HCT116 (cell line): ENCODE results near the gene RUNDC3A. TPM values are rescaled to one million over a fixed set of nuclear protein-coding genes. Genes with fewer than 3 reads are reported as not detected.

Source experiments
- ATAC-seq: fragments of 200-7000 bp; cut with Tn5 transposase; 2 replicates; pipeline ENCODE4 v1.9.1; 2020; ENCODE audit warnings: mild to moderate bottlenecking, moderate library complexity
- BruUV-seq: library from RNA; stranded (reverse); fragments of 400-500 nt; replicated peaks from 2 replicates; lab custom pipeline; 2021; lab: Mats Ljungman, UMichigan
- CTCF ChIA-PET: fragments of 300-600 bp; sonication (Branson Sonifier 250); formaldehyde crosslinking; loops from one replicate; lab custom pipeline; 2021; ENCODE audit warnings: antibody characterized with exemption; lab: Charles Lee
- POLR2A ChIA-PET: fragments of 300-600, 350-600 bp; sonication (Branson Sonifier 250); formaldehyde crosslinking; loops from one replicate; lab custom pipeline; 2021; ENCODE audit warnings: antibody characterized with exemption; lab: Charles Lee
- RAD21 ChIA-PET, 2 experiments: fragments of 300-600 bp; sonication (Branson Sonifier 250); formaldehyde crosslinking; loops; one replicate each; lab custom pipeline; 2023; ENCODE audit warnings: low total read pairs in 2 of 2; ENCODE audit not compliant: uncharacterized antibody in 2 of 2, unreplicated experiment in 2 of 2, low non-redundant PET in 1 of 2; lab: Charles Lee
- DNase-seq: peaks from one replicate; pipeline ENCODE4 v3.0.0-alpha.2; 2010; ENCODE audit warnings: low read depth, low spot score
- H2AFZ ChIP-seq: fragments of 200-600 bp; shearing (Covaris generic), sonication (generic); 2 replicates; pipeline ENCODE4 v1.6.1; 2017; ENCODE audit warnings: low read depth, mixed run types, mixed read lengths, antibody characterized with exemption, low read length; ENCODE audit not compliant: poor library complexity, severe bottlenecking
- H3K27ac ChIP-seq: 2 replicates; pipeline ENCODE4 v1.5.1; 2012; ENCODE audit warnings: low read depth, low read length
- H3K27me3 ChIP-seq: fragments of 200-600 bp; sonication (generic); 2 replicates; pipeline ENCODE4 v1.6.1; 2016; ENCODE audit warnings: mixed run types, low read length, mixed read lengths; ENCODE audit not compliant: insufficient read depth
- H3K36me3 ChIP-seq, 2 experiments: fragments of 200-500 bp in 1 of 2; fragments of 200-600 bp in 1 of 2; sonication (Bioruptor generic) in 1 of 2; sonication (generic) in 1 of 2; 2 replicates each; pipeline versions ENCODE4 v1.5.1 to v1.6.1; 2014 to 2016; ENCODE audit warnings: low read length in 2 of 2, inconsistent platforms in 1 of 2, mixed read lengths in 1 of 2, mixed run types in 1 of 2; ENCODE audit not compliant: insufficient read depth in 2 of 2, control insufficient read depth in 1 of 2
- H3K4me1 ChIP-seq, 2 experiments: fragments of 200-600 bp in 1 of 2; sonication (generic) in 1 of 2; 2 replicates each; pipeline versions ENCODE4 v1.5.1 to v1.6.1; 2012 to 2017; ENCODE audit warnings: low read length in 2 of 2, inconsistent platforms in 1 of 2, mild to moderate bottlenecking in 1 of 2, mixed read lengths in 1 of 2, mixed run types in 1 of 2, moderate library complexity in 1 of 2; ENCODE audit not compliant: insufficient read depth in 2 of 2, control insufficient read depth in 1 of 2
- H3K4me2 ChIP-seq: fragments of 200-600 bp; sonication (generic); 2 replicates; pipeline ENCODE4 v1.6.1; 2017; ENCODE audit warnings: mixed run types, low read length, mixed read lengths
- H3K4me3 ChIP-seq, 2 experiments: fragments of 200-600 bp in 1 of 2; sonication (generic) in 1 of 2; replicated peaks in 1 of 2; 2 replicates each; pipeline ENCODE4 v1.5.1; 2011 to 2016; ENCODE audit warnings: low read length in 2 of 2, control low read depth in 1 of 2, low read depth in 1 of 2, mild to moderate bottlenecking in 1 of 2, mixed read lengths in 1 of 2, mixed run types in 1 of 2
- H3K79me2 ChIP-seq: fragments of 200-600 bp; sonication (generic); 2 replicates; pipeline ENCODE4 v1.6.1; 2017; ENCODE audit warnings: mild to moderate bottlenecking, mixed run types, low read length, moderate library complexity, mixed read lengths; ENCODE audit not compliant: insufficient read depth
- H3K9ac ChIP-seq: fragments of 200-600 bp; sonication (generic); 2 replicates; pipeline ENCODE4 v1.6.1; 2016; ENCODE audit warnings: low read length, mixed read lengths
- H3K9me2 ChIP-seq: fragments of 200-600 bp; sonication (generic), shearing (Covaris generic); 2 replicates; pipeline ENCODE4 v1.6.1; 2017; ENCODE audit warnings: mixed run types, mild to moderate bottlenecking, moderate library complexity; ENCODE audit not compliant: insufficient read depth
- H3K9me3 ChIP-seq, 2 experiments: fragments of 200-500 bp in 1 of 2; fragments of 200-600 bp in 1 of 2; sonication (Bioruptor generic) in 1 of 2; sonication (generic) in 1 of 2; 2 replicates each; pipeline ENCODE4 v1.6.1; 2014 to 2017; ENCODE audit warnings: low read length in 2 of 2, mixed read lengths in 2 of 2, inconsistent platforms in 1 of 2, low read depth in 1 of 2, mild to moderate bottlenecking in 1 of 2, mixed run types in 1 of 2, moderate library complexity in 1 of 2; ENCODE audit not compliant: control insufficient read depth in 1 of 2, insufficient read depth in 1 of 2
- H4K20me1 ChIP-seq: fragments of 200-600 bp; sonication (generic), shearing (Covaris generic); 2 replicates; pipeline ENCODE4 v1.6.1; 2017; ENCODE audit warnings: mixed run types, mild to moderate bottlenecking, moderate library complexity; ENCODE audit not compliant: insufficient read depth
- ELF1 ChIP-seq: IDR thresholded peaks from 2 replicates; pipeline ENCODE4 v1.6.1; 2012; ENCODE audit warnings: low read depth, borderline replicate concordance
- EZH2 ChIP-seq: fragments of 200-600 bp; sonication (generic); IDR thresholded peaks from 2 replicates; pipeline ENCODE4 v1.6.1; 2017; ENCODE audit warnings: antibody characterized with exemption, mixed run types
- EZH2phosphoT487 ChIP-seq: fragments of 200-600 bp; IDR thresholded peaks from 2 replicates; pipeline ENCODE4 v1.6.1; 2018; ENCODE audit warnings: antibody characterized with exemption, borderline replicate concordance
- POLR2A ChIP-seq: IDR thresholded peaks from 2 replicates; pipeline ENCODE4 v1.7.0; 2011; ENCODE audit warnings: borderline replicate concordance; ENCODE audit not compliant: insufficient read depth, insufficient read length; ENCODE audit errors: extremely low read depth
- POLR2AphosphoS5 ChIP-seq: IDR thresholded peaks from 2 replicates; pipeline ENCODE4 v1.6.1; 2011; ENCODE audit warnings: mild to moderate bottlenecking, low read depth, low read length, moderate library complexity
- SP1 ChIP-seq: IDR thresholded peaks from 2 replicates; pipeline ENCODE4 v1.6.1; 2012; ENCODE audit warnings: low read depth
- SRF ChIP-seq: IDR thresholded peaks from 2 replicates; pipeline ENCODE4 v1.6.1; 2012; ENCODE audit warnings: low read depth
- YY1 ChIP-seq: IDR thresholded peaks from 2 replicates; pipeline ENCODE4 v1.6.1; 2011; ENCODE audit warnings: low read length, low read depth, moderate library complexity, mild to moderate bottlenecking; ENCODE audit not compliant: insufficient replicate concordance; ENCODE audit errors: extremely low read depth
- ZFX ChIP-seq: fragments of 450-650 bp; IDR thresholded peaks from 2 replicates; pipeline ENCODE4 v1.6.1; 2017
- ZNF274 ChIP-seq: fragments of 200-500 bp; sonication (Bioruptor generic); IDR thresholded peaks from 2 replicates; pipeline ENCODE4 v1.6.1; 2014; ENCODE audit warnings: mild to moderate bottlenecking, low read depth, low read length, inconsistent platforms
- intact Hi-C: fragments of 100-400 bp; cut with micrococcal nuclease; formaldehyde crosslinking; loops from 2 replicates; pipeline ENCODE4 v1.10.0; 2022
- total RNA-seq: library from RNA; stranded (reverse); gene quantifications from one replicate; pipeline ENCODE4 v1.2.1, GENCODE V29; 2021; ENCODE audit not compliant: unreplicated experiment
- TF ChIP-seq, protein P1 (sequence below): IDR thresholded peaks from 2 replicates; pipeline ENCODE4 v1.6.1; 2011; ENCODE audit warnings: mild to moderate bottlenecking, low read length, moderate library complexity; ENCODE audit not compliant: insufficient replicate concordance; ENCODE audit errors: extremely low read depth
- TF ChIP-seq, protein P2 (sequence below): IDR thresholded peaks from 2 replicates; pipeline ENCODE4 v1.6.1; 2012
- TF ChIP-seq, protein P3 (sequence below): IDR thresholded peaks from 2 replicates; pipeline ENCODE4 v1.6.1; 2012

The RUNDC3A gene
- total RNA-seq, 1 experiment from 2014 or later = 0.61 TPM

DNA sequence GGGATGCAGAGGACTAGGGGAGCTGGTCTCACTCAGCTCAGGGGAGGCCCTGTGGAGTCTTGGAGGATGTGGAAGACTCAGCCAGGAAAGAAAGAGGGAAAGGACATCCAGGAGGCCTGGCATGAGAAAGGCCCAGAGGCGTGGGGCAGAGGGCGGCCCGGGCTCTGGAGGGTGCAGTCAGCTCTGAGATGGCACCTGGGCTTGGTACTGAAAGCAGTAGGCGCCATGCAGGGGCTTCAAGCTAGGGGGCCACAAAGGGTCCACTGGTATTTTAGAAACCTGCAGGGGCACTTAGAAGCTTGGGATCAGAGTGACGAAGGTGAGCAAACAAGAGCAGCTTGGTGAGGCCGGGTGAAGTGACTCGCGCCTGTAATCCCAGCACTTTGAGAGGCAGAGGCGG, 49.7 kb downstream of the RUNDC3A start (continued):
- TF ChIP-seq, protein P1, sequence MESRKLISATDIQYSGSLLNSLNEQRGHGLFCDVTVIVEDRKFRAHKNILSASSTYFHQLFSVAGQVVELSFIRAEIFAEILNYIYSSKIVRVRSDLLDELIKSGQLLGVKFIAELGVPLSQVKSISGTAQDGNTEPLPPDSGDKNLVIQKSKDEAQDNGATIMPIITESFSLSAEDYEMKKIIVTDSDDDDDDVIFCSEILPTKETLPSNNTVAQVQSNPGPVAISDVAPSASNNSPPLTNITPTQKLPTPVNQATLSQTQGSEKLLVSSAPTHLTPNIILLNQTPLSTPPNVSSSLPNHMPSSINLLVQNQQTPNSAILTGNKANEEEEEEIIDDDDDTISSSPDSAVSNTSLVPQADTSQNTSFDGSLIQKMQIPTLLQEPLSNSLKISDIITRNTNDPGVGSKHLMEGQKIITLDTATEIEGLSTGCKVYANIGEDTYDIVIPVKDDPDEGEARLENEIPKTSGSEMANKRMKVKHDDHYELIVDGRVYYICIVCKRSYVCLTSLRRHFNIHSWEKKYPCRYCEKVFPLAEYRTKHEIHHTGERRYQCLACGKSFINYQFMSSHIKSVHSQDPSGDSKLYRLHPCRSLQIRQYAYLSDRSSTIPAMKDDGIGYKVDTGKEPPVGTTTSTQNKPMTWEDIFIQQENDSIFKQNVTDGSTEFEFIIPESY = no peak
- TF ChIP-seq POLR2AphosphoS5 (no peak), EZH2 (no peak), SP1 (no peak)

DNA sequence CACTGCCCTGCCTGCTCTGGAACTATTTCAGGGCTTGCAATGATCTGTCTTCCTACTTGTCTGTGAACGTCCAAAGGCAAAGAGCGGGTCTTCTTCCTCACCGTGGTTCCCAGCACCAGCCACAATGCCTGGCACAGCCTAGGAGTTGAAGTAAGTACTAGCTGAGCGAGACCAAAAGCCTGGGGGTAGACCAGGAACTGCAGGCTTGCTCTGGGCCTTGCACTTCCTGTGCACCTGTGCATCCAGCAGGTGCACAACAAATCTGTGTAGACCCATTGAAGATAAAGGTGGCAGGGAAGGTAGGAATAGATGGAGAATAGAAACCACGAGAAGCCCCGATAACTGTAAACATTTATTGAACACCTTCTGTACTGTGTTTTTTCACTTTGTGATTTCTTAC, 50.6 kb downstream of the RUNDC3A start:
- Histone ChIP-seq H2AFZ (no peak overlapping the region), H3K27me3 (no peaks in the 10 kb centered on the region), H3K9ac (no peak overlapping the region), H3K9me2 (no peaks in the 10 kb centered on the region), H3K27ac (no peak overlapping the region), H3K79me2 (no peaks in the 10 kb centered on the region), H3K4me3 (no peak overlapping the region), H4K20me1 (no peaks in the 10 kb centered on the region), H3K4me1 (peaks cover 4 to 25% of the 10 kb centered on the region in 2 experiments; a peak in 3 of 4 replicates), H3K4me2 (no peak overlapping the region), H3K36me3 (no peaks in the 10 kb centered on the region; a peak in 1 of 4 replicates), H3K9me3 (no peaks in the 10 kb centered on the region)
- ATAC-seq = no peak
- ChIA-PET POLR2A (interaction anchor here (1.0 kb wide), 1 partner anchor 191 kb away, joined by 4 read pairs; no protein-coding TSS in a partner anchor), RAD21 (no interaction called here), CTCF (interaction anchor here (1.0 kb wide), 1 partner anchor 13 kb away, joined by 3 read pairs; no protein-coding TSS in a partner anchor)
- no TSS peak for BruUV-seq
- no peak for DNase-seq
- no peak for TF ChIP-seq EZH2phosphoT487
- no peak for TF ChIP-seq ZNF274
- TF ChIP-seq, protein P2, sequence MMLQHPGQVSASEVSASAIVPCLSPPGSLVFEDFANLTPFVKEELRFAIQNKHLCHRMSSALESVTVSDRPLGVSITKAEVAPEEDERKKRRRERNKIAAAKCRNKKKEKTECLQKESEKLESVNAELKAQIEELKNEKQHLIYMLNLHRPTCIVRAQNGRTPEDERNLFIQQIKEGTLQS = no peak
- TF ChIP-seq POLR2A = no peak
- TF ChIP-seq ZFX = no peak
- TF ChIP-seq, protein P3, sequence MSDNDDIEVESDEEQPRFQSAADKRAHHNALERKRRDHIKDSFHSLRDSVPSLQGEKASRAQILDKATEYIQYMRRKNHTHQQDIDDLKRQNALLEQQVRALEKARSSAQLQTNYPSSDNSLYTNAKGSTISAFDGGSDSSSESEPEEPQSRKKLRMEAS = no peak
- no peak for TF ChIP-seq ELF1
- TF ChIP-seq SRF = no peak
- no peak for TF ChIP-seq YY1
- intact Hi-C loops = no loop called here
